Measurements from ENCODE around the gene OR2A7.
"Not testable (repeated sequence)": the region's sequence is repeated elsewhere in the genome, so short reads cannot be mapped to it uniquely, and the experiment has no call there.

OR2A7 gene

GRCh38 chr7:144264692-144265091 is at the start of gene OR2A7:
TSS of gene OR2A7 (minus strand) at chr7:144264792. CDS start at chr7:144259628, 5,164 bp downstream.
- DNase-seq = not testable (repeated sequence)

GRCh38 chr7:144311872-144312469 is 47.4 kb upstream of the OR2A7 start, which contains the start of gene OR2A1:
TSS of gene OR2A1 (plus strand) at chr7:144312419. CDS start at chr7:144318125, 5,706 bp downstream.
- DNase-seq = not testable (repeated sequence)

- DNase-seq = not testable (repeated sequence)
Observed at GRCh38 chr7:144311218-144311617, 46.6 kb upstream of the OR2A7 start.

- not testable (repeated sequence) for DNase-seq
Observed at GRCh38 chr7:144309702-144310101, 45.1 kb upstream of the OR2A7 start.

- not testable (repeated sequence) for DNase-seq
Observed at GRCh38 chr7:144305156-144305555, 40.6 kb upstream of the OR2A7 start.

- DNase-seq = not testable (repeated sequence)
Observed at GRCh38 chr7:144303607-144304006, 39.0 kb upstream of the OR2A7 start.

- DNase-seq = not testable (repeated sequence)
Observed at GRCh38 chr7:144302578-144303303, 38.1 kb upstream of the OR2A7 start.

GRCh38 chr7:144293794-144294499 is 29.4 kb upstream of the OR2A7 start:
- not testable (repeated sequence) for DNase-seq

- DNase-seq = not testable (repeated sequence)
Observed at GRCh38 chr7:144292384-144293161, 28.0 kb upstream of the OR2A7 start.

GRCh38 chr7:144291607-144292006 is 27.0 kb upstream of the OR2A7 start:
- not testable (repeated sequence) for DNase-seq

GRCh38 chr7:144287171-144287784 is 22.7 kb upstream of the OR2A7 start:
- DNase-seq = not testable (repeated sequence)

- not testable (repeated sequence) for DNase-seq
Observed at GRCh38 chr7:144283716-144284115, 19.1 kb upstream of the OR2A7 start.

GRCh38 chr7:144282490-144282889 is 17.9 kb upstream of the OR2A7 start:
- not testable (repeated sequence) for DNase-seq

GRCh38 chr7:144281981-144282380 is 17.4 kb upstream of the OR2A7 start:
- not testable (repeated sequence) for DNase-seq

- DNase-seq = not testable (repeated sequence)
Observed at GRCh38 chr7:144280010-144280409, 15.4 kb upstream of the OR2A7 start.

- not testable (repeated sequence) for DNase-seq
Observed at GRCh38 chr7:144275281-144275680, 10.7 kb upstream of the OR2A7 start.

- not testable (repeated sequence) for DNase-seq
Observed at GRCh38 chr7:144269188-144269587, 4.6 kb upstream of the OR2A7 start, which contains the start of gene CTAGE8. TSS of gene CTAGE8 (minus strand) at chr7:144269288. CDS start at chr7:144269250, 38 bp downstream.

- not testable (repeated sequence) for DNase-seq
Observed at GRCh38 chr7:144262128-144262527, 2.5 kb downstream of the OR2A7 start.

GRCh38 chr7:144259067-144259466 is 5.5 kb downstream of the OR2A7 start:
- DNase-seq = not testable (repeated sequence)

GRCh38 chr7:144256112-144256511 is 8.5 kb downstream of the OR2A7 start:
- no peak for DNase-seq

- DNase-seq = no peak
Observed at GRCh38 chr7:144255471-144255897, 9.1 kb downstream of the OR2A7 start.

GRCh38 chr7:144252307-144252706 is 12.3 kb downstream of the OR2A7 start:
- DNase-seq = not testable (repeated sequence)
